Measurements from ENCODE around the gene AP1B1. TPM values are rescaled to one million over a fixed set of nuclear protein-coding genes. Genes with fewer than 3 reads are reported as not detected.
"Not testable (repeated sequence)": the region's sequence is repeated elsewhere in the genome, so short reads cannot be mapped to it uniquely, and the experiment has no call there.

AP1B1 gene
- total RNA-seq, 1 experiment from 2014 or later: 22.6 TPM

GRCh38 chr22:29386708-29387107, 1.7 kb downstream of the AP1B1 start:
- no peak for DNase-seq (ENCODE audit: low spot score)

GRCh38 chr22:29385748-29386147, 2.6 kb downstream of the AP1B1 start:
- no peak for DNase-seq (ENCODE audit: low spot score)

DNA sequence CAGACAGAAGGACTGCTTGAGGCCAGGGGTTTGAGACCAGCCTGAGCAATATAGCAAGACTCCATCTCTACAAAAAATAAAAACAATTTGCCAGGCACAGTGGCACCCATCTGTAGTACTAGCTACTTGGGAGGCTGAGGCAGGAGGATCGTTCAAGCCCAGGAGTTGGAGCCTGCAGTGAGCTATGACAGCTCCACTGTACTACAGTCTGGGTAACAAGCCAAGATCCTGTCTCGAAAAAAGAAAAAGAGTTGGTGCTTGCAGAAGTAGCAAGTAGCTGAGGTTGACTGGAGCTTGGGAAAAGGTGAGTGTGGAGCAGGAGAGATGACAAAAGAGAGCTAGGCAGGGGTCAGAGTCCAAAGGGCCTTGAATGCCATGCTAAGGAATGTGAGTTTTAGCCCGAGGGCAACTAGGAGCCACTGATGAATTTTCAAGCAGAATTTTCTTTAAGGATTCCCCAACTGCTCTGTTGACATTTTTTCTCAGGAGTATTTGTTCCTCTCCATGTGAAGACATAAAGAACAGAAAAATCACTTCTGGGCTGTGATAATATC, 3.1 kb downstream of the AP1B1 start:
- DNase-seq (ENCODE audit: low spot score): no peak

DNA sequence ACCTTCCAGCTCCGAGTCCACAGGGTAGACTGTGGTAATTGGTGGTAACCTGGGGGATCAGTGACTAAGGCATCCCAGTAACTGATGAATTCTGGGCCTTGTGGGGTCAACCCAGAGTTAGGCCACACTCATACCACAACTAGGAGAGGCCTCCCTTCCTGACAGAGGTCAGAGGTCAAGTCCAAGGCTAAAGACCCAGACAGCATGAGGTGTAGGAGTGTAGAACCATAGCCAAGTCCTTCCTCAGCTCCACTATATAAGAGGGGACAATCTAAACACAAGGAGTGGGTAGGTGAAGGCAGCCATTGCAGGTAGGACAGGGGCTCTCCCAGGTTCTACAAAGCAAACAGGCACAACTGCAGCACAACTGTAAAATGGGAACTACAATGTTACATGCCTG, 4.6 kb downstream of the AP1B1 start:
- DNase-seq (ENCODE audit: low spot score): no peak

DNA sequence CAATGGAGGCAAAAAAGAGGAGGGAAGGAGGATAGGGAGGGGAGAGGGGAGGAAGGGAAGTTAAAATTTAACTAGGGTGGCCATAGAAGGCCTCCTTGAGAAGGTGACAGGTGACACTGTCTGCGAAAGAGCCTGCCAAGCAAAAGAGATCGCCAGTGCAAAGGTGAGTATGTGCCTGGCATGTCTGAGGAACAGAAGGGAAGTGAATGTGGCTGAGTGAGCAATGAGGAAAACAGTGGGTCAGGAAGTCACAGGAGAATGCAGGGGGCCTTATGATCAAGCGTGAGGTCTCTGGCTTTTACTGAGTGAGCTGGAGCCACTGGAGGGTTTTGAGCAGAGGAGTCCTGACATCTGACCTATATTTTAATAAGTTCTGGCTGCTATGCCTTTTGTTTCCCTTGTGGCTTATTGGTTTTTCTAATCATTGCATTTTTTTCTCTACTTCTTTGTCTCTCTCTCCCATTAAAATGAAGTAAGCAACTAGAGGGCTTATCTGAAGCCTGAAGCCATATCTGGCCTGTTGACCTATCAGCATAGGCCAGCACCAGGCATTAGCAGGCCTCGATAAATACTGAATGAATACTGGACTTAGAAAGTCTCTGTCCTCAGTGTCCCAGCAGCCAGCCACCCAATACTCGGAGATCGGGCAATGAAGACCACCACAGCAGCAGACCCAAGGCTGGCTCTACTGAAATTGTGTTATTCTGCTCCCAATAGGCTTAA, 5.6 kb downstream of the AP1B1 start:
- no peak for DNase-seq (ENCODE audit: low spot score)

DNA sequence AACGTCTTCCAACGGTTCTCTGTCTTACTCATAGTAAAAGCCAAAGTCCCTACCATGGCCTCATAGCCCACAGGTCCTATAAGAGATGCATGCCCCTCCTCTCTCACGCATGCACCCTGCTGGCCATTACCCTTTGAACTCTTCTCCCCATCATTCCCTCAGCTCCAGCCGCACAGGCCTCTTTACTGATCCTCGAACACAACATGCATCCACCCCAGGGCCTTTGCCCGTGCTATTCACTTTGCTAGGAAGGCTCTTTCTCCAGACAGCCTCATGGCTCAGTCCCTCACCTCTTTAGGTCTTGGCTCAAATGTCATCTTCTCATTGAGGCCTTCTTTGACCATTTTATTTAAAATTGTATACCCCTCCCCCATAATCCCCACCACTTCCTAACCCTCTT, 7.5 kb downstream of the AP1B1 start:
- DNase-seq (ENCODE audit: low spot score): no peak

- DNase-seq (ENCODE audit: low spot score): no peak
Observed at GRCh38 chr22:29380032-29380781, 8.2 kb downstream of the AP1B1 start.

DNA sequence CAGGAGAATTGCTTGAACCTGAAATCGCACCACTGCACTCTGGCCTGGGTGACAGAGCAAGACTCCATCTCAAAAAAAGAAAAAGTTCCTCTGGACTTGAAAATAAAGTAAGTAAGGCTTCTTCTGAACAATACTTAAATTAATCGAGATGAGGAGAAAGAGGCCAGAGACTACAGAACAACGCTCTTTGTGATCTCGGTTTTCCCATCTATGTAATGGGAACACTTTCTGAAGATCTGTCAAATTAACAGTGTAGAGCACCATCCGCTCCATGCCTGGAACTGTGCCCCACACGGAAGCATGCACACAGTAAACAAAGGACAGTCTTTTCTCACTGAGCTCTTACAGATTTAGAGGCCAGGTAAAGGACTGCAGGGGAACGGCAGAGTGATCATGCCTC, 9.1 kb downstream of the AP1B1 start:
- no peak for DNase-seq (ENCODE audit: low spot score)

GRCh38 chr22:29377979-29378378, 10.4 kb downstream of the AP1B1 start:
- DNase-seq (ENCODE audit: low spot score): no peak

- not testable (repeated sequence) for DNase-seq (ENCODE audit: low spot score)
Observed at GRCh38 chr22:29376705-29377104, 11.7 kb downstream of the AP1B1 start.

GRCh38 chr22:29375398-29376076, 12.8 kb downstream of the AP1B1 start:
- no peak for DNase-seq (ENCODE audit: low spot score)

GRCh38 chr22:29374806-29375205, 13.6 kb downstream of the AP1B1 start:
- DNase-seq (ENCODE audit: low spot score): not testable (repeated sequence)

DNA sequence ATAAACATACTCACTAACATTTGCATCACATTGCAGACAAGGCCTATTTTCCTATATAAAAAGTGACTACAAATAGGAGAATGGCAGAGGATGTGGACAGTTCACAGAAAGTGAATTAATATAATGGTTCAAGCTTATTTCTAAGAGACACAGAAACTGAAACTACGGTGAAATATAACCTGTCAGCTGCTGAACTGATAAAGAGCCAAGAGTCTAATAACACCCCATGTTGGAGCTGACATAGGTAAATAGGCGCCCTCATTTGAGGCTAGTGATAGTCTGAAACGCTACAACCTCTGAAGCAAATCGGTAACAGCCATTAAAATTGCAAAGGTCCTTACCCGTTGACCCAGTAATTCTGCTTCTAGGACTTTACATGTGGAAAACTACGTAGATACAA, 14.0 kb downstream of the AP1B1 start:
- DNase-seq (ENCODE audit: low spot score): no peak

GRCh38 chr22:29370537-29370936, 17.8 kb downstream of the AP1B1 start:
- no peak for DNase-seq (ENCODE audit: low spot score)

DNA sequence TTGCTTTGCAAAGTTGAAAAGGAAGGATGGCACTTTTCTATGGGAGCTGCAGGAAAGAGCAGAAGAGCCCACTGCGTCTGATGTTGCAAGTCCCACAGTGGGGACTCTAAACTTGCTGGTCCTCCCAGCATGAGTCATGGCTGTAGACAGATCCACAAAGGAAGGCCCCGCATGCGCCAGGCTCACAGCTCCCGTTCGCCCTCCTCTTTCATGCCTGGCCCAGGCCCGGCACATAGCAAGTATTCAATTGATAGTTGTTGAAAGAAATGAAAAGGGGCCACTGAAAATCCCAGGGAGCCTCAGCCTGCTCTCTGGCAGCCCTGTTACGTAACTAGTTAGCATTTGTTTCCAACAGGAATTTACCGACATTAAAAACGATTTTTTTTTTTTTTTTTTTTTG, 18.9 kb downstream of the AP1B1 start:
- no peak for DNase-seq (ENCODE audit: low spot score)

DNA sequence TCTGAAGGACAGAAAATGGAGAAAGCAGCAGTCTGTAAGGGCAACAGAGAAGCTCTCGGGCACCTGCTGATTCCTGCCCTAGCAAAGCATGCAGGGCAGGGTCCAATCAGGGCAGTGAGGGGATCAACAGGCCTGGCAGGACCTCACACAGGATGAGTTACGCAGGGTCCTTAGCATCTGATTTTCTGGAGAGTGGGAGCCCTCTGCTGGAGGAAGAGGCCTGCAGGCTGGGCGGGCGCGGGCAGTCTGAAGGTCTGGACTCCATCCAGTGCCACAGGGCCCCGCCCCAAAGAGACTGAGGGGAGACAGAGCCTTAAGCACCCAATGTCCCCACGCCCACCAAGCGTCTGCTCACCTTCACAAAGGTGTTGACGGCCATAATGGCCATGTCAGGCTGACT, 28.9 kb downstream of the AP1B1 start:
- DNase-seq (ENCODE audit: low spot score): no peak

DNA sequence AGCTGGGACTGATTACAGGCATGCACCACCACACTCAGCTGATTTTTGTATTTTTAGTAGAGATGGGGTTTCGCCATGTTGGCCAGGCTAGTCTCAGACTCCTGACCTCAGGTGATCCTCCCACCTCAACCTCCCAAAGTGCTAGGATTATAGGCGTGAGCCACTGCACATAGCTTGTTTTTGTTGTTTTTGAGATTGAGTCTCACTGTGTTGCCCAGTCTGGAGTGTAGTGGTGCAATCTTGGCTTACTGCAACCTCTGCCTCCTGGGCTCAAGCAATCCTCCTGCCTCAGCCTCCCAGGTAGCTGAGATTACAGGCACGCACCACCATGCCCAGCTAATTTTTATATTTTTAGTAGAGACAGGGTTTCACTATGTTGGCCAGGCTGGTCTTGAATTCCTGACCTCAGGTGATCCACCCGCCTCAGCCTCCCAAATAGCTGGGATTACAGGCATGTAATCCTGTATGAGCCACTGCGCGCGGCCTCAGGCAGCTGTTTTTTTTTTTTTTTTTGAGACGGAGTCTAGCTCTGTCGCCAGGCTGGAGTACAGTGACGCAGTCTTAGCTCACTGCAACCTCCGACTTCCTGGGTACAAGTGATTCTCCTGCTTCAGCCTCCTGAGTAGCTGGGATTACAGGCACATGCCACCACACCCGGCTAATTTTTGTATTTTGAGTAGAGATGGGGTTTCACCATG, 31.0 kb downstream of the AP1B1 start:
- DNase-seq (ENCODE audit: low spot score): not testable (repeated sequence)

GRCh38 chr22:29353860-29354259, 34.5 kb downstream of the AP1B1 start:
- DNase-seq (ENCODE audit: low spot score): no peak

DNA sequence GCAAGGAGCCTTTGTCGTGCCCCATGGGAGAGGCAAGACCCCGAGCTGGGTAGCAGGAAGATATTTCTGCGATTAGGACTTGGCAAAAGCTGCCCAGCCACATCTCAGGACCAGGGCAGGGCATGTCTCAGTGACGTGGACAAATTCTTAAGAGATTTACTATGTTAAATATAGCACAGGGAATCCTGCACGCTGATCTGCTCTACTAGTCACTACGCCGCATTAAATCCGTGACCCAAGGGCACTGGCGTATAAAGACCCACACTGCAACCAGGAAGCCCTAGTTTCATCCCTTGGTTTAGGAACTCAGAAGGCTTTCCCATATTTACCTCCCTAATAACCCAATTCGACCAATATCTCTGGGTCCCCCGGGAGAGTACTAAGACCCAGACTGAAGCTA, 35.1 kb downstream of the AP1B1 start:
- DNase-seq (ENCODE audit: low spot score): no peak

DNA sequence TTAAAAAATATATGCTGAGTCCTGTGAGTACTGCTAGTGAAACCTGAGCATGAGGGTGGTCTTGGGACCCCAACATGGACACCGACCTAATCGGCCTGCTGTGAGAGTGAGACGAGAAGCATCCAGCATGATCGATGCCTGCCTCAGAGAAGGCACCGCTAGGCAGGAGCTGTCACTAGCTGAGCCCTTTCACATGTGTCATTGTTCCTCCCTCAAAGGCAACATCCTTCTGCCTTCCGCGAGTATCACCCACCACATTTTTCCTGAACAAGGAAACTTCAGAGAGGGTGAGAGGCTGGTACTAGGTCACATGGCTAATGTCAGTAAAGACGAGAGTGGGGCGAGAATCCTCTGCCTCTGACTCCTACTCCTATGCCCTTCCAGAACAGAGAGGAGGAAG, 35.6 kb downstream of the AP1B1 start:
- DNase-seq (ENCODE audit: low spot score): no peak

- DNase-seq (ENCODE audit: low spot score): no peak
Observed at GRCh38 chr22:29351891-29352290, 36.5 kb downstream of the AP1B1 start.

- no peak for DNase-seq (ENCODE audit: low spot score)
Observed at GRCh38 chr22:29351042-29351441, 37.3 kb downstream of the AP1B1 start.

Data from H4 (cell line).